ENCODE measurements around the gene STOX1.
"Not testable (repeated sequence)": the region's sequence is repeated elsewhere in the genome, so short reads cannot be mapped to it uniquely, and the experiment has no call there.

STOX1 gene

GRCh38 chr10:68897336-68897741 is 70.0 kb downstream of the STOX1 start:
- peak; percentile 36 for DNase-seq

GRCh38 chr10:68899186-68899745 is 71.9 kb downstream of the STOX1 start:
- no peak for DNase-seq

GRCh38 chr10:68900427-68901104 is 73.2 kb downstream of the STOX1 start:
- DNase-seq: peak; percentile 61

DNA sequence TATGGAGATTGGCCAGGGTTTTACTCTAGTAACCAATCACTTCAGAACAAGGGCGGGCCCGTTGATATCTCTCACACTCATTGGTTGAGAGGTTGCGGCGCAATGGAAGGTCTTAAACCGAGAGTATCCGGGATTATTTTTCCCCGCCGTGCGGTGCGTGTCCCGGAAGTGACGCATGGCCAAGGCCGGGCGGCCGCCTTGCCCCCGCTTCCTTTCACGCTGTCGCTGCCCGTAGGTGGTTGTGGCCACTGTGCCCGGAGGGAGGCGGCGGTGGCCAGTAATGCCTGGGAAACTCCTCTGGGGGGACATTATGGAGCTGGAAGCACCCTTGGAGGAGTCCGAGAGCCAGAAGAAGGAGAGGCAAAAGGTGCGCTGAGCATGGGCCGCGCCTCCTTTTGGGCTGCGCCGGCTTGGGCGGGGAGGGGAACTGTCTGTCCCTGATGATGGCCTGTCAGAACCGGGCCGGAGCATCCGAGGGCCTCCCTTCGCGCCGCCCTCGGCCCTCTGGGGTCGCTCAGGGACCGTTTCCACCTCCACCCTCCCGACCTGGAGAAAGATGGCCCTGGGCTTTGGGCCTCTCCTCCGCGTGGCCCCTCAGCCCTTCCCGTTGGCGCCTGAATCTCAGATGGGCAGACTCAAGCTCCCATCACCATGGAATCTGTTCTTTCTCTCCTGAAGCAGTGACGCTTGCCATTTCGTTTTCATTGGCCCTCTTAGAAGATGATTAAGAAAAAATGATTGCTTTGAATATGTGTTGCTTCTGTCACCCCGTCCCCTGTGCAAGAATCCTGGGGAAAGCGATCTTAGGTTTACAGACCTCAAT is 74.0 kb downstream of the STOX1 start, which contains the start of gene DDX50:
DDX50 (plus strand) TSS at position 211 of the 823 bp plus-strand sequence; CDS start at position 281, 70 bp downstream.
- DNase-seq: peak; percentile 99

DNA sequence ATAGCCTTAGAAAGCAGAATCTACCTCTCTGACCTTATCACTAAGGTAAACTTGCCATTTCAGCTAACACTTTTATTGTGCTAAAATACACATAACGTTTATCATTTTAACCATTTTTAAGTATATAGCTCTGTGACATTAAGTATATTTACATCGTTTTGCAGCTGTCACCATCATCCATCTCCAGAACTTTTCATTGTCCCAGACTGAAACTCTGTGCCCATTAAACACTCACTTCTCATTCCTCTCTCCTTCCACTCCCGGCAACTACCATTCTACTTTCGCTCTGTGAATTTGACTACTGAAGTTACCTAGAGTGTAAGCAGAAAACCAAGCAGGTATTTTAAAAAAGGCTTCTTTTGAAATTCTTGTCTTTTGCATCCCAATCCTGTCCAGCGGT is 75.1 kb downstream of the STOX1 start:
- DNase-seq: no peak

DNA sequence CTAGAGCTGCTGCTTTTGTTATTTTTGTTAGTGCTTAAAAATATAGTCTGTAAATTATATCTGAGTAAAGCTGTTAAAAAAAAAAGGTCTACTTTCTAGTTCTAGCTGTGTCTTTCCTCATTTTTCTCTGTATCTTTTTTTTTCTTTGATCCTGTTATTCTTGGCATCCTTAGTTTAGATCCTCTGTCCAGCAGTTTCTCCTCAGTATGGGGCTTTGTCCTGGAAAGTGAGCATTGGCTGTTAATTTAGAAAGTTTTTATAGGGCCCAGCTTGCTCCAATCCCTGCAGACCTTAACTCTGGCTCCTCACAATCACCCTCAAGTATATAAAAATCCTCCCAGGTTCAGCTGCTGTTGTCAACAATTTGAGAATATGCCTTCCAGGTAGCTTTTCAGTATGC is 97.3 kb downstream of the STOX1 start:
- no peak for DNase-seq

DNA sequence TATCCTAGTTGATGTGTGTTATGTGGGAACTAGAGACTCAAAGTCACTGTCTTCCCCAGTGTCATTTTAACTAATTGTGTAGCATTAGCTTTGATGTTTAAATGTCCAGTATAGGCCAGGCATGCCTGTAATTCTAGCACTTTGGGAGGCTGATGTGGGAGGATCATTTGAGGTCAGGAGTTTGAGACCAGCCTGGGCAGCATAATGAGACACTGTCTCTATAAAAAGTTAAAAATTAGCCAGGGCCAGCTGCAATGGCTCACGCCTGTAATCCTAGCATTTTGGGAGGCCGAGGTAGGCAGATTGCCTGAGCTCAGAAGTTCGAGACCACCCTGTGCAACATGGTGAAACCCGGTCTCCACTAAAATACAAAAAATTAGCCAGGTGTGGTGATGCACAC is 98.2 kb downstream of the STOX1 start:
- no peak for DNase-seq

DNA sequence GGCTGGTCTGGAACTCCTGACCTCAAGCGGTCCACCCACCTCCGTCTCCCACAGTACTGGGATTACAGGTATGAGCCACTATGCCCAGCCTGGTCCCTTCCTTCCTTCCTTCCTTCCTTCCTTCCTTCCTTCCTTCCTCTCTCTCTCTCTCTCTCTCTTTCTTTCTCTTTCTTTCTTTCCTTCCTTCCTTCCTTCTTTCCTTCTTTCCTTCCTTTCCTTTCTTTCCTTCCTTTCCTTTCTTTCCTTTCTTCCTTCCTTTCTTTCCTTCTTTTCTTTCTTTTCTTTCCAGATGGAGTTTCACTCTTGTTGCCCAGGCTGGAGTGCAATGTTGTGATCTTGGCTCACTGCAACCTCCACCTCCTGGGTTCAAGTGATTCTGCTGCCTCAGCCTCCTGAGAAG is 101.8 kb downstream of the STOX1 start:
- not testable (repeated sequence) for DNase-seq

DNA sequence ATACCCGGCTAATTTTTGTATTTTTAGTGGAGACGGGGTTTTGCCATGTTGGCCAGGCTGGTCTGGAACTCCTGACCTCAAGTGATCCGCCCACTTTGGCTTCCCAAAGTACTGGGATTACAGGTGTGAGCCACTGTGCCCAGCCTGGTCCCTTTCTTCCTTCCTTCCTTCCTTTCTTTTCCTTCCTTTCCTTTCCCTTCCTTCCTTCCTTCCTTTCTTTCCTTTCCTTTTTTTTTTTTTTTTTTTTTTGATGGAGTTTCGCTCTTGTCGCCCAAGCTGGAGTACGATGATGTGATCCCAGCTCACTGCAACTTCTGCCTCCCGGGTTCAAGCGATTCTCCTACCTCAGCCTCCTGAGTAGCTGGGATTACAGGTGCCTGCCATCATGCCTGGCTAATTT is 102.6 kb downstream of the STOX1 start:
- not testable (repeated sequence) for DNase-seq

GRCh38 chr10:68932860-68933259 is 105.5 kb downstream of the STOX1 start:
- DNase-seq: not testable (repeated sequence)

GRCh38 chr10:68934994-68935393 is 107.7 kb downstream of the STOX1 start:
- DNase-seq: no peak

- DNase-seq: no peak
Measured at GRCh38 chr10:68938117-68938516, 110.8 kb downstream of the STOX1 start.

DNA sequence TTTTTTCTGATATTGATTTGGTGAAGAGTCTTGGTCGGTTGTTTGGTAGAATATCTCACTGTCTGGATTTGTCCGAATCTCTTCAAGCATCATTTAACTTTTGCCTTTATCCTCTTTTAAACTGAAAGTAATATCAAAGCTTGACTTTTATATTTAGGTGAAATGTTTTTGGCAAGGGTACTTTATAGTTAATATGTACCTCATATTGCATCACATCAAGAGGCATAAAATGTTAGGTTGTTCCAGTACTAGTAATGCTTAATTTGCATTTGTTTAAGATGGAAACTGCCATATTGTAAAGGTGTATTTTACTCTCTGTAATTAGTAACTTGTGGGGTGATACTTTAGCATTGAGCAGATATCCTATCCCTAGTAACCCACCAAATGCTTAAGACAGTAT is 111.6 kb downstream of the STOX1 start:
- no peak for DNase-seq

GRCh38 chr10:68940917-68941316 is 113.6 kb downstream of the STOX1 start:
- DNase-seq: not testable (repeated sequence)
